ENCODE measurements around the gene CCR4.
"Not testable (repeated sequence)": the region's sequence is repeated elsewhere in the genome, so short reads cannot be mapped to it uniquely, and the experiment has no call there.

CCR4 gene

DNA sequence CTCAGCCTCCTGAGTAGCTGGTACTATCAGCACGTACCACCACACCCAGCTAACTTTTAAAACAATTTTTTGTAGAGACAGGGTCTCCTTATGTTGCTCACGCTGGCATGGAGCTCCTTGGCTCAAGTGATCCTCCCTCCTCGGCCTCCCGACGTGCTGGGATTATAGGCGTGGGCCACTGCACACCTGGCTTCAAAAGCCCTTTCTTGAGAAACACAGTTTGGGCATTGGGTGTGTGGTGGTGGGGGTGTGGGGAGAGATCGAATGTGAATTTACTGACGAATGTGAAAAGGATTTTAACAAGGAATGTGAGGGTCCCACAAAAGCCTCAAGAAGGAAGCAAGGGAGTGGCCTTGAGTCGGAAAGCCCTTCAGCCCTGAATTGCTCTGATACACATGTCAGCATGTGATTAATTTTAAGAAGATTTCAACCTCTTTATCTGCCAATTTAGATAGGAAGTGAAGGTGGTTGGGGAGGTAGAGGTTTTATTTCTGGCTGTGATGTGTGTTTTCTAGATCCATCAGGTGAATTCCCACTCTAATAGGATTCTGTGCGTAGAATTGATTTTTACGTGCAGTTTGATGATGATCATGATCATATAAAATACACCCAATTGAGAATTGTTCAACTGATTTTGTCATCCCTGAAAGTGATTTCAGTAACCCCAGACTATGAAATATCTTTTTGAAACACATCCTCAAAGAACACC lies 1.1 kb downstream of the CCR4 start:
- no peak for DNase-seq

DNA sequence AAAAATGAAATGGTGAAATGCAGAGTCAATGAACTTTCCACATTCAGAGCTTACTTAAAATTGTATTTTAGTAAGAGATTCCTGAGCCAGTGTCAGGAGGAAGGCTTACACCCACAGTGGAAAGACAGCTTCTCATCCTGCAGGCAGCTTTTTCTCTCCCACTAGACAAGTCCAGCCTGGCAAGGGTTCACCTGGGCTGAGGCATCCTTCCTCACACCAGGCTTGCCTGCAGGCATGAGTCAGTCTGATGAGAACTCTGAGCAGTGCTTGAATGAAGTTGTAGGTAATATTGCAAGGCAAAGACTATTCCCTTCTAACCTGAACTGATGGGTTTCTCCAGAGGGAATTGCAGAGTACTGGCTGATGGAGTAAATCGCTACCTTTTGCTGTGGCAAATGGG lies 3.1 kb downstream of the CCR4 start:
- no peak for DNase-seq

DNA sequence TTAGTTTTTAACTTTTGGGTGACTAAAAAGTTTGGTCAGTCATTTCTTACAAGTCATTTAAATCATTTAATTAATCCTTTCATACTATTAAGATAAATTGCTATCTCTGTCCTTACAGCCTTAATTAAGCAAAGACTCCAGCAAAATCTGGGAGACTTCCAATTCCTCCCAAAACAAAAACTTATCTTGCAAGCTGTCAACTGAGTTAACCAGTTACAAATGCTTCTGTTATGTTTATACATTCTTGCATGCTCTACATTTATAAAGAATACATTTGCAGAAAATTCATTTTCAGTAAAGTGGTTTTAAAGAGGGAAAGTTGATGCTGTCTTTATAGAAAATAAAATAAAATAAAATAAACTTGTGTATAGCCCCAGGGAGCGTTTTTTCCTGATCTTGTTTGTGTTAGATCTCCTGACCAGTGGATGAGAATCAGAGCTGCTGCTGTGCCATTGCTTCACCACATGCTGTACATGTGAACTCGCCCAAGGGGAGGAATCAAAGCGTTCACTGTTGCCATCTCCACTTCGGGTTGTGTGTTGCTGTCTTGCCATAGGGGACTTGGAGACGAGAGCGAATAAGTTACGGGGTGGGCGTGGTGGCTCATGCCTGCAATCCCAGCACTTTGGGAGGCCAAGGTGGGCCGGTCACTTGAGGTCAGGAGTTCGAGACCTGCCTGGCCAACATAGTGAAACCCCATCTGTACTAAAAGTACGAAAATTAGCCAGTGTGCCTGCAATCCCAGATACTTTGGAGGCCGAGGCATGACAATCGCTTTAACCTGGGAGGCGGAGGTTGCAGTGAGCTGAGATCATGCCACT lies 5.5 kb downstream of the CCR4 start:
- DNase-seq: no peak

DNA sequence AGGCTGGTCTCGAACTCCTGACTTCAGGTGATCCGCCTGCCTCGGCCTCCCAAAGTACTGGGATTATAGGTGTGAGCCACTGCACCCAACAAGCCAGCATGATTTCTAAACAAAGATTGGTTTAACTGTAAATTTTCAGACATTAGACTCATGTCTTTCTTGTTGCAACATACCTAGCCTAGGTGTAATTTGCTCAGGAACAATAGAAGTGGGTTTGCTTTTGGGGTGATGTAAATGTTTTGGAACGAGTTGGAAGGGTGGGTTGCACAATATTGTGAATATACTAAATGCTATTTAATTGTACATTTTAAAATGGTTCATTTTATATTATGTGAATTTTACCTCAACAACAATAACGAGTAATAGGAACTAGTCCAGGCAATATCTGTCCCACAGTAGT lies 7.1 kb downstream of the CCR4 start:
- no peak for DNase-seq

DNA sequence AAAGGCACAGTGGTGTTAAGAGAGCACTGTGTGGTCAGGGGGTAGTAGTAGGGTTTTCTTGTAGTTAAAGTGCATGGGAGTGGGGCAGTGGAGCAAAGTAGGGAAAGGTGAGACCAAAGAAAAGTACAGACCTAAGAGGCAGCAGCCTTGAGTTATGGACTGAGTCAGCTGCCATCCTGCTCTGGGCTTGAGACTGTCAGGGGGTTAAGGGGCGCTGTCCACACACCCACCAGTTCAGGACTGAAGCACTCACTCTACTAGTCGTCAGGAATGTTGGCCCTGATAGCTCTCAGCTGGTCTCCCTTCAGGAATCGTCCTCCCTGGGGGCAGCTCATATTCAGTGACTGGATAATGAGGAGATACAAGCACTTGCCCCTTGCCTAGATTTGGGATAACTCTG lies 7.9 kb downstream of the CCR4 start:
- DNase-seq: no peak

DNA sequence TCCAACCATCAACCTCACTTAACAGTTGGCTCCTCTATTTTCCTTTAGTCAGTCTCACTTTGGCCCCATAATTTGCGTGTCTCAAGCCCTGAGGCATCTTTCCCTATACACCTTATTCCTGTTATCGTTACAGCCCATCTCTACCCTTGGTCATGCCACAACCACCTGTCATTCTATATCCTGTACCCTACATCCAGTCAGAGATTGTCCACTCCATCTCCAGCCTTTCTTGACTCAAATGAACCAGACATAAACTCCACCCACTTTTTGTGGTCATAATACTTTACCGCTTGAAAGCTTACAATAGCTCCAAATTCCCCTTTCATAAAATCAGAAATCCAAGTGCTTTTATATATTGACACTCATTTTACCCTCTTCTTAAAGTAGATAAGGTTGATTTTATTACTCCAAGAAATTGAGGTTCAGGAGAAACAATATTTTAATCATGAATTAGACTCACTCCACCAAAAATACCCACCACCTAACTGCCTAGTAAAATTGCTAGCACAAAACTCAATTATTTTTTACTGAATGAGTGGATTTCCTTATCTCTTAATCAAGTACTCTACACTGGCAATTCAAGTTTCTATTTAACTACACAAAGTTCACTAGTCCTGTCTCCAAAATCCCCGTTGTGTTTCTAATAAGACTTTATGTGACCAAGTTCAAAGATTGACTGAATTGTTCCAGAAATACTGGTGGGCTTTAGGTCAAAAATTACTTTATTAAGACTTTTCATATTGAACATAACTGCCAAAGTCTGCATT lies 9.1 kb downstream of the CCR4 start:
- no peak for DNase-seq

DNA sequence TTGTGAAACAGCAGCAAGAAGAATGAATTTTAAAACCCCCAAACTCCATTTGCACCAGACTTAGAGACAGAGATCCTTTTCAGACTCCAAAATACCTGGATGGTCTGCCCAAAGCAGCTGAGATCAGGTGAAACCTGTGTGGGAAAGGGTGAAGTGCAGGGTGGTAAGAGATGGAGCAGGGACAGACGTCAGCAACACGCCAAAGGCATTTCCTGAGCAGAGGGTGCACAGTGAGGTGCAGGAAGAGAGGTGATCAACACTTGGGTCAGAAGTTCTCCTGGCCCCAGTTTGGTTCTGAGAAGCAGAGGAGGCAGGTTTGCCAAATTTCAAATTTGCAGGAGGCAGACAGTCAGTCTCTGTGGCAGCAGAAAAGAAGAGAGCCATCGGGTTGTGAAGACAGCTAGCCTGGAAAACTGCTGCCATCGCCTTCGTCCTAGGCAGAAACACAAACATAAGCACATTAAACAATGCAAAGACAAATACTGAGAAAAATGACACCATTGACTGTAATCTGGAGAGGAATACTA lies 9.8 kb downstream of the CCR4 start:
- DNase-seq: no peak

DNA sequence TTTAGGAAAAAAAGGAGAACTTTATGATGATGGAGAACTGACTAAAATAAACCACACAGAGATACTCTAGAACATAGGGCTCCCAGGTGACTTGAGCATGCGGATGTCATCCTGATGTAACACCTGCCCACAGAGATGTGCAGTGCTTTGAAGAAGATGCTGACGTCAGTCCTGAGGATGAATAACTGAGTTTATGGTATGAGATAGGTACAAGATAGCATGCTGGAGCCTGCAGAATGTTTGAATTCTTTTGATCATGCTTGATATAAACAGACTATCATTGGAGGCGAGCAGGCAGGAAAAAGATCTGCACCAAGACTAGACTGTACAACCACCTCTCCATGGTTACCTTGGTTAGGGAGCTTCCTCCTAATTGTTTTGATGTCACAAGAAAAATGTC lies 12.4 kb downstream of the CCR4 start:
- DNase-seq: no peak

DNA sequence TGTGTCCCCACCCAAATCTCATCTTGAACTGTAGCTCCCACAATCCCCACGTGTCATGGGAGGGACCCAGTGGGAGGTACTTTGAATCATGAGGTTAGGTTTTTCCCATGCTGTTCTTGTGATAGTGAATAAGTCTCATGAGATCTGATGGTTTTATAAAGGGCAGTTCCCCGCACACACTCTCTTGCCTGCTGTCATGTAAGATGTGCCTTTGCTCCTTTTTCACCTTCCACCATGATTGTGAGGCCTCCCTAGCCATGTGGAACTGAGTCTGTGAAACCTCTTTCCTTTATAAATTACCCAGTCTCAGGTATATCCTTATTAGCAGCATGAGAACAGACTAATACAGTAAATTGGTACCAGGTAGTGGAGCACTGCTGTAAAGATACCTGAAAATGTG lies 13.3 kb downstream of the CCR4 start:
- not testable (repeated sequence) for DNase-seq

DNA sequence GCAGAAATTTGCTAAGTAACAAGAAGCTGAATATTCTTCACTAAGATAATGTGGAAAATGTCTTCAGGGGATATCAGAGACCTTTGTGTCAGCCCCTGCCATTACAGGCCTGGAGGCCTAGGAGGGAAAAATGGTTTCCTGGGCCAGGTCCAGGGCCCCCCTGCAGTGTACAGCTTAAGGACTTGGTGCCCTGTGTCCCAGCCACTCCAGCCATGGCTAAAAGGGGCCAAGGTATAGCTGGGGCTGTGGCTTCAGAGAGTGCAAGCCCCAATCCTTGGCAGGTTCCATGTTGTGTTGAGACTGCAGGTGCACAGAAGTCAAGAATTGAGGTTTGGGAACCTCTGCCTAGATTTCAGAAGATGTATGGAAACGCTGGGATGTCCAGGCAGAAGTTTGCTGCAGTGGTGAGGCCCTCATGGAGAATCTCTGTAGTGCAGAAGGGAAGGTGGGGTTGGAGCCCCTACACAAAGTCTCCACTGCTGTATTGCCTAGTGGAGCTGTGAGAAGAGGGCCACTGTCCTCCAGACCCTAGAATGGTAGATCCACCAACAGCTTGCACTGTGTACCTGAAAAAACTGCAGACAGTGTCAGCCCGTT lies 14.3 kb downstream of the CCR4 start:
- DNase-seq: not testable (repeated sequence)

DNA sequence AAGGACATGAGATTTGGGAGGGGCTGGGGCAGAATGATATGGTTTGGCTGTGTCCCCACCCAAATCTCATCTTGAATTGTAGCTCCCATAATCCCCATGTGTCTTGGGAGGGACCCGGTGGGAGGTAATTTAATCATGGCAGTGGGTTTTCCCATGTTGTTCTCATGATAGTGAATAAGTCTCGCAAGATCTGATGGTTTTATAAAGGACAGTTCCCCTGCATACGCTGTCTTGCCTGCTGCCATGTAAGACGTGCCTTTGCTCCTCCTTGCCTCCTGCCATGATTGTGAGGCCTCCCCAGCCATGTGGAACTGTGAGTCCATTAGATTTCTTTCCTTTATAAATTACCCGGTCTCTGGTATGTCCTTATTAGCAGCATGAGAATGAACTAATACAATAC lies 15.2 kb downstream of the CCR4 start:
- not testable (repeated sequence) for DNase-seq

DNA sequence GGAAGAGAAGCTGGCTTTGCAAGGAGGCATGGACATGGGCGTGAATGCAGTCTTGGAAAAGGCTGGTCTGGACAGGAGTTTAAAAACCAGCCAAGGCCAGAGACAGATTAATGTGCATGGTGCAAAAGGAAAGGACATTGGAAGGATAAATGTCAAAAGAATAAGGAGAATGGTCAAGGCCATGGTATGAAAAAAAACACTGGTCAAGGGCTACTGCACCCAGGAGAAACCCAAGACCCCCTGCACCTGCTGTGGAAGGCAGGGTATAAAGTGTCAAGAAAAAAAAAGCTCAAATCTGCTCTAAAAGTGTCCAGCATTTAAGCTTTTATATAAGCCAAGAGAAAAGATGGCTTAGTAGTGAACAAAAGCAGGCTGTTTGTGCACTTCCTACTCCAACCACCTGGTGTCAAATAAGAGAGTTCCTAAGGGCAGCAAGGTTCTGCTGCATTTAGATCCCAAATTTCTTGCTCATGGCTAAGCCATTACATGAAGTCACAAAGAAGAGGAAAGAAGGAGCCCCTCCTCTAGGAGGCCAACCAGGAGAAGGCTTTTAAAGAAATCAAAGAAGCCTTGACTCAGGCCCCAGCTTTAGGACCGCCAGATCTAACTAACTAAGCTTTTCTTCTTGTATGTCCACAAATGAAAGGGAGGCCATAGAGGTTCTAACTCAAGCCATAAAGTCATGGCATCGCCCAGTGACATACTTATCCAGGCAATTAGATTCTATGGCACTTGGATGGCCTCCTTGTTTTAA lies 16.9 kb downstream of the CCR4 start:
- no peak for DNase-seq

DNA sequence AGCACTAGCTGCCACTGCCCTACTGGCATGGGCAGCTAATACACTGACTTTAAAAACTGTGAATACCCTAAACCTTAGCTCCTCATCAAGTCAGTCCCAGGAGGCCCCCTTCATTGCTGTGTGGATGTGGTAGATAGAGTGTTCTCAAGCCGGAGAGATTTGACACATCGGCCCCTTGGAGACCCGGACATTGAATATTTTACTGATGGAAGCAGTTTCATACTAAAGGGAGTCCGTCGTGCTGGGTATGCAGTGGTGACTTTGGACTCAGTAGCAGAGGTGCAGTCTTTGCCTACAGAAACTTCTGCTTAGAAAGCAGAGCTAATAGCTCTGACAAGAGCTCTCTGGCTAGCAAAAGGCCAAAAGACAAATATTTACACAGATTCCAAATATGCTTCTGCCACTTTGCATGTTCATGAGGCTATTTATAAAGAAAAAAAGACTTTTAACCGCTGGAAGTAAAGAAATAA lies 17.5 kb downstream of the CCR4 start:
- DNase-seq: no peak

DNA sequence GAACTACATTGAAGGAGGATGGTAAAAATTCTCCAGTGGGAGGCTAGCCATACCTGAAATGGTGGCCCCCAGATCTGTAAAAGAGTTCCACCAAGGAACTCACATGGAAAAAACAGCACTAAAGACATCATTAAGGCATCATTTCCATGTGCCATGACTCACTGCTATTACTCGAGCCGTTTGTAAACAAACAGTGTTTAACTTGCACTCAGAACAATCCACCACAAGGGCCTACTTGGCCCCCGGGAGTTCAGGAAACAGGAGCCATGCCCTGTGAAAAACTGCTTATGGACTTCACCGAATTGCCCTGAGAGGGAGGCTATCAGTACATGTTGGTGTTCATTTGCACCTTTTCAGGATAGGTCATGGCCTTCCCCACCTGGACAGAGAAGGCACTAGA lies 18.2 kb downstream of the CCR4 start:
- DNase-seq: no peak

DNA sequence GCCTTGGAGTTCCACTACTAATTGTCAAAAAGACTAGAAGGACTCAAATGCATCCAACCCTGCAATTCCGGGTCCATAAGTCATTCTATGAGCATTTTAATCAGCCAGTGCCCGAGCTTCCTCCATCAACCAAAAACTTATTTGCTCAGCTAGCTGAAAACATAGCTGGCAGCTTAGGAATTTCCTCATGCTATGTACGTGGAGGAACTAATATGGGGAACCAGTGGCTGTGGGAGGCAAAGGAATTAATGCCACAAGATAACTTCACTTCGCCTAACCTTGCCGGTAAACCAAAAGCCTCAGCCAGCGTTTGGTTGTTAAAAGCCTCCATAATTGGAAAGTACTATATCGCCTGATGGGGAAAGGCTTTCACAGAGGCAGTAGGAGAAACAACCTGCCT lies 19.8 kb downstream of the CCR4 start:
- DNase-seq: not testable (repeated sequence)

DNA sequence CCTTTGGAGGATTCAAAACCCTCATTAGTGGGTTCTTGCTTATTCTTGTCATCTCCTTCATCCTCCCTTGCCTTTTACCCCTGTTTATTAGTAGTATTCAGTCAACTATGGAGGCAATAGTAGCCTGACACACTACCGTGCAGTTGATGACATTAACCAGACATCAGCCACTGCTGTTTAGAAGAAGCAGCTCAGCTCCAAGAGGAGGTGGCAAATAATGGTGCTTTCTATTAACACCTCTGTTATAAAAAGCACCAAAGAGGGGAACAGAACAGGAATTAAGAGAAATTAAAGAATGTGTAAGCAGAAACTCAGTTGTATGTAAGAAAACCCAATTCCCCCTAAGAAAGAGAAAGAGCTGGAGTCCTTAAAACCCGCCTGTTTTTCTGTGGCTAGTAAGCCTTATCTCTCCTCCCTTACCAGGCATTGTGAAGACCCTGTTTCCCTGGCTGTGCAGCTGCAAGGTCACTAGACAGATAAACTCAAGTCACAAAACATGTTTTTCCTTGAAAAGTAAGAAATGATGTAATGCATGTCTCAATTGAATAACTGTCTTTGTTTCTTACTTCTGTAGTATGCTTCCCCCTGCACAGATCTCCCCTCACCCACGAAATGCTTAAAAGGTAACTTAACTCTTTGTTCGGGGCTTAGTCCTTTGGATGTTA lies 21.2 kb downstream of the CCR4 start:
- no peak for DNase-seq

DNA sequence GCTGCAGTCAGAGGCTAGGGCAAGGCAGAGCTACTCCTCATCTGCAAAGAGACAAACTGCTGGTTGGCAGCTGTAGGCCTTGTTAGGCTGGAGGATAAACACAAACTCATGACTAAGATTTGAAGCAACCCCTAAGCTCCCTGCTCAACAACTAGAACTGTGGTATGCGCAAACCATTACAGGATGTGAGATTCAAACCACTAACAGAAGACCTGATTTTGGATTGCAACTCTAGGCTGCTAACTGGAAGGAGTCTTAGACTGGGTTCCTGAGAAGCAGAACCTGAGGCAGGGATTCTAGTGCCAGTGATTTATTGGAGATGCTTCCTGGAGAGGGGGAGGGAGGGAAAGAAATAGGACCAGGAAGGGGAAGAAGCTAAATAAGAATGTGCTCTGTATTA lies 22.5 kb downstream of the CCR4 start:
- no peak for DNase-seq

DNA sequence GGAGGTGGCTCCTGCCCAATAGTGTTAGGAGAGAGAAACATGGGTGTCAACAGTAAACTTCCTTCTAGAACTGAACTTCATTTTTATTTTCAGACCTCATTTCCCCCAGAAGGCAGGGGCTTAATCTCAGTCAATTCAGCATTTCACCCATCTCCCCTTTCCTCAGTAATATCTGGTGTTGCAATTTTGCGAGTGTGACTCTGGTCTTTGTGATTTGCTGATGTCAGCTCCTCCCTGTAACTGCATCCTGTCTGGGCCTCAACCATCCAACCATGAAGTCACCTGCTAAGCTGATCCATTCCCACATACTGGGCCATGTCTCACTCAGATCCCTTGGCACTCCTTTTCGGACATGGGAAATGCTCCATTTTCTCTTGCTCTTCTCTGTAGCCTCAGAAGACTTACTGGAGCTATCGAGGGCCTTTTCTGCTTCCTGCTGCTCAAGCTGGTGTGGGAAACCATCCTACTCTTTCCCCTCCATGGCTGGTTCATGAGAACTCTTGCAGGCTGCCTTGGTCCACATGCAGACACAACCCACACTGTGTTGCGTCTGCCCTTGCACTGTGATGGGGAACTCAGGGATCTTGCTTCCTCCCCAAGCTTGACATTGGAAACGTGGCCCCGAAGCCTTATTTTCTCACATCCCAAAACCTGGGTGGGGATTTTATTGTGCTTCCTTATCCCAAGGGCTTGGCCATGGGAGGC lies 24.6 kb downstream of the CCR4 start:
- DNase-seq: no peak

DNA sequence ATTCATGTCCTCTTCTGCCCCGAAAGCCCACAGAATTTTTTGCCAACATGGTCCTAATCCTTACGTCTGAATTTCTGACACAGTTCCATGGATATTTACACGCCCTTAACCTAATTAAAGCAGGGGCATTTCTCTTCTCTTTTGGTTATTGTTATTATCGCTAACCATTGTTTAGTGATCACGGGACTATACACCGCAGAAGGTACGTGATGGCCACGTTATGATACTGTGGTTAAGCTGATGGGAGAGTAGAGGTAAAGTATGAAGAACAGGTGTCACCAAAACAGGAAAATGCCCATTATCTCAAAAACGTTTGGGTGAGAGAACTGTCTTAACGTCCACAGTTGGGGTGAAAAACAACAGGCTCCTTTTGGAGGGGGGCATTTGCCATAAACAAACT lies 26.4 kb downstream of the CCR4 start:
- DNase-seq: no peak

DNA sequence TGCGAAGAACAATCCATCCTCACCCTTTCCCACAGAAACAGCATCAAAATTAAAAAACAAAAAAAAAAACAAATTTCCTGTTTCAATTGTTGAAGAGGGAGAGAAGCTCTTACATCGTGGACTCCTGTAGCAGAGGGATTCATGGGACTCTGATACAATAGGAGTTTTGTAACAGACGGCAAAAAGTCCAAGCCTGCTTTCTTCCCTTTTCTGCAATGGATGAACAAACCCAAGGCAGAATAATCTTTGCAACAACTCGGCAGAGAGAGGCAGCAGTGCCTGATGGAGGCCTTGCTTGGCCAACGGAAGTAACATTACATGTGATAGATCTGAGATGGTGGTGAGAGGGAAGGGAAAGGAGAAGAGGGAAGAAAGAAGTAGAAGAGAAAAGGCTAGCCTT lies 26.9 kb downstream of the CCR4 start:
- DNase-seq: no peak

DNA sequence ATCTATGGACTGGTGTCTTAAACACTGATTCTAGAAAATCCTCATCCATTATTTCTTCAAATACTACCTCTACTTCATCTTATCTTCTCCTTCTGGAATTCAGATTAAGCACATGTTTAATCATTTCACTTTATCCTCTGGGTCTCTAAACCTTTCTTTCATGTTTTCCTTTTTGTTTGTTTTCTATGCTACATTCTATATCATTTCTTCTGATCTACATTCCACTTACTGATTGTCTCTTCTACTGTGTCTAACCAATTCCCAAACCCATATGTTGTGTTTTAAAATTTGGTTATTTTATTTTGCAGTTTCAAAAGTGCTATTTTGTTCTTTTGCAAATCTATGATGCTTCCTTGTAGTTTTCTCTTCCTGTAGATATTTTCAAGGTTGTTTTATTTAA lies 31.7 kb downstream of the CCR4 start:
- no peak for DNase-seq
